ENCODE results near the gene FBXO42.

The FBXO42 gene

DNA sequence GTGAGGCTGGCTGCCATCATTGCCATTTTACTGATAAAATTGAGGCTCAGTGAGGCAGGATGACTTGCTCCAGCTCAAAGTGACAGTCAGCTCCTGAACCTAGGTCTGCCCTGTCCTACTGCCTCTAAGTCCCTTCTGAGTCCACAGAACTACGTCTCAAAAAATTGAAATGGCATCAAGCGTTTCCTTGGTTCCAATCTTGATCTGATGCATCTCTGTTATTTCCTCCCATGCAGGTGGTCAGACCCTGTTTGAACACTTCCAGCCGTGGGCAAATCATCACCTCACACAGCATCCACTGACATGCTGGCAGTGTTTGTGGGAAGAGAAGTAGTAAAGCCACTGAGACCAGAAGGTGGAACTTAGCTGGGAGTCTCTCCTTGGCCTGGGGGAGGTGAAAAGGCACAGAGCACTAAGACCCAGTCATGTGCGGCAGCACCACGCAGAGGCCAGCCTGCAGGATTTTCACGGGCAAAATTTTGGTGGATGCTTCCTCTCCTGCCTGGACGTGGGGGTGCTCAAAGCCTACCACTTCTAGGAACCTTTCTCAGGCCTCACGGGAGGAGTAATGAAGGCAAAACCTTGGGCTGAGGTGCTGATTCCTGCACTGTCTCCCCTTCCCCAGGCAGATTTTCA lies 107.5 kb downstream of the FBXO42 start:
- no peak for DNase-seq (ENCODE audit: extremely low read depth in 1 of 2, low read depth in 1 of 2)

DNA sequence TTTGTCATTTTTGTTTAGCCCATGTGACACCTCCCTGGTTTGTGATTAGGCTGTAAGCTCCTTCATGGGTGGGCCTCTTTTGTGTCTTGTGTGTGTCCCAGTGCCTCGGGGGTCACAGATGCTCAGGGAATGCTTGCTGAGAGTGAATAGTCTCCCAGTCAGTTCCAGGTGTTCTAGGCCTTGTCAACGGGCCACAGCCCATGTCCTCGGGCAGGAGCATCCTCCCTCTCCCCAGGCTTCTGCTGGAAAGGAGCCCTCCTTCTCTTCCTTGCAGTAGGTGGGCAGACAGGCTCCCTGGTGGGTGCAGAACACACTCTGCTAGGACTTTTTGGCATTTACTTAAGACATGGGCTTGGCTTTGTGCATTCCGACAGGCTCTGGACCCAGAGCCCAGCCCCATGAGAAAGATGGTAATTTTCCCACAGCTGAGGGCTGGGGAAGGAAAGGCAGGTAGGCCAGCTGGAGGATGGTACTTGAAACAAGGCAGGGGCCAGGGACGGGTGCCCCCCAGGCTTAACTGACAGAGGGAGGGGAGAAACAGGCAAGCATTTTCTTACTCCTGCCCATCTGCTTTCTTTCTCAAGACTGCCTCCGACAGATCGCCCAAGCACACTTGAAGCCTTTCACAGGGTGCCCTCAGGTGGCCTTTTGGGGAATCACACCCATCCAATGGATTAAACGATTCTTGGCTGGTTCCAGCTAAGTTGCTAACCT lies 108.2 kb downstream of the FBXO42 start:
- peak; percentile 27 to 40 for DNase-seq (ENCODE audit: extremely low read depth in 1 of 2, low read depth in 1 of 2)

DNA sequence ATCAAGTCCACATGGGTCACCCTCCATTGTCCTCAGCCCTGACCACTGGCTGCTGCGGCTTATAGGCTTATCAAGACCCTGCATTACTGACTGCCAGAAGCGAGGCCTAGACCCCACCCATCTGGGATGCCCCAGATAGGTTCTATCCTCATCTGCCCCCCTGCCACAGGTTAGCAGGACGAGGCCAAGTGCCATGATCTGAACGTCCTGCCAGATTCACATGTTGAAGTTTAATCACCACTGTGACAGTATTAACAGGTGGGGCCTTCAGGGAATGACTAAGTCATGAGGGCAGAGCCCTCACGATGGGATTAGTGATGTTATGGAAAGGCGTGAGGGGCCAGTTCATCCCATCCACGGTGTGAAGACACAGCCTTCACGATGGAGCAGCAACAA lies 109.1 kb downstream of the FBXO42 start:
- no peak for DNase-seq (ENCODE audit: extremely low read depth in 1 of 2, low read depth in 1 of 2)

DNA sequence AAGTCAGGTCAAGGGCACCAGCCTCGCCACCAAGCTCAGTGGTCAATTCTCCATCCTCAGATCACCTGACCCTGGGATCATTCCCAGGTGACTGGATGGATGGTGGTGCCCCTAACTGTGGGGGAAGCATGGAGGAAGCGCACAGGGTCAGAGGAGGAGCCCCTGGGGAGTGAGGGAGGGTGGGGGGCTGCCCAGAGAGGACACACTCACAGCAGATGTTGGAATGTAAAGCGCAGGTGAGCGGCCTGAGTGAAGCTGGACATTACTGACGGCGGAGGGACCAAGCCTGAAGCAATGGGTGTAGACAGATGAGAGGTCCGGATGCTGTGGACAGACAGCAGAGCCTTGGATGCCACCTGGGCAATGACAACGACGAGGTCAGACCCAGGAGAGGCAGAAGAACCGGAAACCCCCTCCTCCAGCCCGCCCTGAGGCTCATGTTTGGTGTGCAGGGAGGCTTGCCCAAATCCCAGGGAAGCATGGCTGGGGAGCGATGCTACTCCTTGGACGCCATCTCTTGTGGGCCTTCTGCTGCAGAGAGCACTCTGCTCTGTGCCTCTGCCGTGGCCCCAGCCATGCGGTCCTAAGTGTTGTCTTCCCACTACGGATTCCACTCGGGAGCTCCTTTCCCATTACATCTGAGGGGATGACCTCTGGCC lies 109.6 kb downstream of the FBXO42 start:
- DNase-seq (ENCODE audit: extremely low read depth in 1 of 2, low read depth in 1 of 2): no peak

DNA sequence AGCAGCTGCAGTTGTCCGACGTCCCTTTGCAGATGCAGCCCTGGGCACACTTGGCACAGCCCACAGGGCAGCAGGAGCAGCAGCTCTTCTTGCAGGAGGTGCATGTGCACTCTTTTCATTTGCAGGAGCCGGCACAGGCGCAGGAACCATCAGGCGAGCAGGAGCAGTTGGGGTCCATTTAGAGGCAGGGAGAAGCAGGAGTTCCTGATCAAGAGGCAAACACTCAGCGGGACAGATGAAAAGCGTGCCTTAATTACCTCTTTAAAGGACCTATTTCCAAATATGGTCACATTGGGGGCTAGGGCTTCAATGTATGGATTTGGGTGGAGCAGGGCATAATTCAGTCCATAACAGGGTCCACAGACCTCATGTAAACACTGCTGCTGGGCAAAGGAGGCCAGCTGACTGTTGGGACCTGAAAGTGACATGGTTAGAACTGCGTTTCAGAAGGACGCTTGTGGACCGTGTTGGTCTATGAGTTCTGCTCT lies 111.0 kb downstream of the FBXO42 start:
- DNase-seq (ENCODE audit: extremely low read depth in 1 of 2, low read depth in 1 of 2): no peak

DNA sequence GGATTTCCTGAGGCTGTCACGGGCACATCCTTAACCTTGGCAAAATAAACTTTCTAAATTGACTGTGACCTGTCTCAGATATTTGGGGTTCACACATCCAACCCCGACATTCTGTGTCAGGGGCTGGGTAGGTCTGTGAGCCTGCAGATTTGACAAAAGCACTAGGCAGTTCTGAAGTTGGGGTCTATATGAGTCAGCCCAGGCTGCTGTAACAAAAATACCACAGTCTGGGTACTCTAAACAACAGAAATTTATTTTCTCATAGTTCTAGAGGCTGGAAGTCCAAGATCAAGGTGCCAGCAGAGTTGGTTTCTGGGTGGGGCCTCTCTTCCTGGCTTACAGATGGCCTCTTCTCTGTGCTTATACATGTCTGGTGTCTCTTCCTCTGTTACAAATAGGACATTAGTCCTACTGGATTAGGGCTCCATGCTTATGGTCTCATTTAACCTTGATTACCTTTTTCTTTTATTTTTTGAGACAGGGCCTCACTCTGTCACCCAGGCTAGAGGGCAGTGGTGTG lies 112.2 kb downstream of the FBXO42 start:
- no peak for DNase-seq (ENCODE audit: extremely low read depth in 1 of 2, low read depth in 1 of 2)

DNA sequence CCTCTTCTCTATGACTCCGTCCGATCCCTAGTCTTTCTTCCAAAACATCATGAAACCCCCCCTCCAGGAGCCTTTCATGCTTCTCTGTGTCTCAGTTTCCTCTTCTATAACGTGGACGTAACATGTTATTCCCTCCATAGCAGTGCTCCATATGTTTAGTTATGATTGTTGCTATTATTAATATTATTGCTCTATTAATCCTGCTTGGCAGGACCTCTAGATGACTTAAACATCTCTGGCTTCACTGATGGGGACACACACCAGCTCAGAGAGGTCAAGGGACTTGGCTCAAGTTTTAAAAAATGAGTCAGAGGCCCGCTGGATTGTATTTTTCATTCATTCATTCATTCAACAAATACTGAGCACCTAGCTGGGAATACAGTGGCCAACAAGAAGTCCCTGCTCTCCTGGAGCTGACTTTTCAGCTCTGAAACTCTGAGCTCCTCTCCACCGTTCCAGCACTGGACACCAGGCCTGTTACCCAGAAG lies 114.9 kb downstream of the FBXO42 start:
- DNase-seq (ENCODE audit: extremely low read depth in 1 of 2, low read depth in 1 of 2): no peak

DNA sequence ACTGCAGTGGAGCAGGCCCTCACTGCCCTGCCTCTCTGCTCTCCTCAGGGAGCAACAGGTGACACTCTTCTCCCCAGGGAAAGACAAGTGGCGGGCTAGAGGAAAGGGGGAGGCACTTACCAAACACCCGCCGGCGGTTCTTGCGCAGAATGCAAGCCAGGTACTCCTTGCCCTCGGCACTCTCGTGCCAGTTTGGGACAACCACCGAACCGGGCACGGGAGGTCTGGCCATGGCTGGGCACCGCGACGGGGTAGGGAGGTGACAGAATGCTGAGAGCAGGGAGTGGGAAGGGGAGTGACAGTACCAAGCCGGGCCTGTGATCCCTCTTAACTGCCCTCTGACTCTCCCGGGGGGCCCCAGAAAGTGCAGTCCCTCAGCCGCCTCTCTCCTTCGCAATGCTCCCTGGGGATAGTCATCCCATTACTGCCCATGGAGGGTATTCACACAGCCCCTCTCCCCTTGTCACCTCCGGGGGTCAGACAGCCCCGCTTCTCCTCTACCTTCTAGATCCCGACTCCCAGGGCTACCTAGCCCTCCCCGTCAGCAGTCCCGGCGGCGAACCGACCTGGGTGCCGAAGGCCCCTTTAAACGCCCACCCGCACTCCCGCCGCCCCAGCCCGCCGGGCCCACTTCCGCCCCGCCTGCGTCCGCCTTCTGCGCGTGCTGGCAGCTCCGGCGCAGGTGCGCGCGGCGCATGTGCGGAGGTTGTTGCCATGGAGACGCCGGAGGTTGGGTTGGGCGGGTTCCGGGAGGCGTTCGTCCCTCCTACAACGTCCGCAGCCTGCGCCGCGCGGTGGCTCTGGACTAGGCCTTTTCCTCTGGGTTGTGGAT lies 115.6 kb downstream of the FBXO42 start, which contains the start of gene CPLANE2:
TSS of gene CPLANE2 (minus strand) at position 673 of the 832 bp plus-strand sequence. CDS start at position 232, 441 bp downstream.
- peak; percentile 92 to 94 for DNase-seq (ENCODE audit: extremely low read depth in 1 of 2, low read depth in 1 of 2)

DNA sequence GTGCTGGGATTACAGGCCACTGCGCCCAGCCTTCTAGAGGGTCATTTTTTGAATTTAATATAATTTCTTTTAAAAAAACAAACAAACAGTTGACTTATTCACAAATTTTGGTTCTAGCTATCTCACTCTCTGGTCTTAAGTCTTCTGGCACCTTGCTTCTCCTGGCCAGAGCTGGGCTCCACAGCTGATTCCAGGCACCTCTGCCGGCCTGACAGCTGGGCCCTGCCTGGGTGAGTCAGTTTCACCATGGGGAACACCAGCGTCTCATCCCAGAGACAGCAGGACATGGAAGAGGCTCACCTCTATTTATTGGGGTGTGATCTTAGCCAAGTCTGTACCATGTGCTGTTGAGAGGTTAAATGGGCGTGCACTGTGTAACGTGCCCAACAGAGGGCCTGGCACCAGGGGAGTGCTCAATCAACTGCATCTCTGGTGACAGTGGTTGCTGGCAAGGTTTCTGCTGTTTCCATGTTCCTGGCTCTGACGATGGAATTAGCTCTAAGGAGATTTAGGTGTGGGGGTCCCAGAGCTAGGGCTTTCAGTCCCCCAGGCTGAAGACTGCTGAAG lies 116.3 kb downstream of the FBXO42 start:
- DNase-seq (ENCODE audit: extremely low read depth in 1 of 2, low read depth in 1 of 2): no peak

DNA sequence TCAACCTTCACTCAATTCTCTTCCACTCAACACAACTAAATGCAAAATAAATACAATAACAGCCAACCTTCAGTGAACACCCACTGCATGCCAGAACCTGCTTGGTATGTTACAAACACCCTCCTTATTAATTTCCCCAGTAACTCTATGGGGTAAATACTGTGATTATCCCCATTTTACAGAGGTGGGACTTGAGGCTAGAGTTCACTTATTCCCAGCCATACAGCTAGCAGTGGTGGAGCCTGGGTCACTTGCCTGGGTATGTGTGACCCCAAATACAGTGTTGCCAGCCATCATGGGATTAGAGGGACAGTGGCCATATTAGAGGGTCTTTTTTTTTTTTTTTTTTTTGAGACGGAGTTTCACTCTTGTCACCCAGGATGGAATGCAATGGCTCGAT lies 116.9 kb downstream of the FBXO42 start:
- DNase-seq (ENCODE audit: extremely low read depth in 1 of 2, low read depth in 1 of 2): no peak

DNA sequence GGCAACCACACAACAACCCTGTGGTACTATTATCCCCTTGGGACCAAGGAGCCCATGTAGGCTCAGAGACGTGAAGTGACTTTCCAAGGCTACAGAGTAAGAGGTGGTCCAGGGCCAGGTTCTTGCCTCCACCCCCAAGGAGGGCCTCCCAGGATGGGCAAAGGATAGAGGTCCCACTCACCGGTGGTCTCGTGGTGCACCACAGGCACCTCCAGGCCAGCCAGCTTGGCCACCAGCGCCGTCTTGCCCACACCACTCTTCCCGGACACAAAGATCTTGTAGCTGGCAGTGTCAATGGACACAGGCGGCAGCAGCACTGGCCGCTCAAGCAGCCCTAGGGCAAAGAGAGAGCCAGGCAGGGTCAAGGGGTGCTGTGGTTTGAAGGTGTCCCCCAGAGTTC lies 118.8 kb downstream of the FBXO42 start:
- no peak for DNase-seq (ENCODE audit: extremely low read depth in 1 of 2, low read depth in 1 of 2)

DNA sequence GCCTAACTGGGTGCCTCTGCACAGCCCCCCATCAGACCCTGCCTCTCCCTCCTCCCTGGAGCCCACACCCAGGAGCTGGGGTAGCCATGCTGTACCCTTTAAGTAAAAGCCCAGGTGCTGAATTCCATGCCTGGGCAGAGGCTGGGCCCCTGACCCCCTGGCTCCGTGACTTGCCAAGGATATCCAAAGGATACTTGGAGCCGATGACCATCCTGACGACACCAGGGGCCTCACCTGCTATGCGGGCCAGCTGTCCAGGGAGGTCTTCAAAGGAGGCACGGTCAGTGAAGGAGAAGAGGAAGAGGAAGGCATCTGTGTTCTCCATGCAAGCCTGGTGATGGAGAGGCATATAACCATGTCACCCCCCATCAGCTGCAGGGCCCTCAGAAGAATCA lies 120.0 kb downstream of the FBXO42 start:
- no peak for DNase-seq (ENCODE audit: extremely low read depth in 1 of 2, low read depth in 1 of 2)

DNA sequence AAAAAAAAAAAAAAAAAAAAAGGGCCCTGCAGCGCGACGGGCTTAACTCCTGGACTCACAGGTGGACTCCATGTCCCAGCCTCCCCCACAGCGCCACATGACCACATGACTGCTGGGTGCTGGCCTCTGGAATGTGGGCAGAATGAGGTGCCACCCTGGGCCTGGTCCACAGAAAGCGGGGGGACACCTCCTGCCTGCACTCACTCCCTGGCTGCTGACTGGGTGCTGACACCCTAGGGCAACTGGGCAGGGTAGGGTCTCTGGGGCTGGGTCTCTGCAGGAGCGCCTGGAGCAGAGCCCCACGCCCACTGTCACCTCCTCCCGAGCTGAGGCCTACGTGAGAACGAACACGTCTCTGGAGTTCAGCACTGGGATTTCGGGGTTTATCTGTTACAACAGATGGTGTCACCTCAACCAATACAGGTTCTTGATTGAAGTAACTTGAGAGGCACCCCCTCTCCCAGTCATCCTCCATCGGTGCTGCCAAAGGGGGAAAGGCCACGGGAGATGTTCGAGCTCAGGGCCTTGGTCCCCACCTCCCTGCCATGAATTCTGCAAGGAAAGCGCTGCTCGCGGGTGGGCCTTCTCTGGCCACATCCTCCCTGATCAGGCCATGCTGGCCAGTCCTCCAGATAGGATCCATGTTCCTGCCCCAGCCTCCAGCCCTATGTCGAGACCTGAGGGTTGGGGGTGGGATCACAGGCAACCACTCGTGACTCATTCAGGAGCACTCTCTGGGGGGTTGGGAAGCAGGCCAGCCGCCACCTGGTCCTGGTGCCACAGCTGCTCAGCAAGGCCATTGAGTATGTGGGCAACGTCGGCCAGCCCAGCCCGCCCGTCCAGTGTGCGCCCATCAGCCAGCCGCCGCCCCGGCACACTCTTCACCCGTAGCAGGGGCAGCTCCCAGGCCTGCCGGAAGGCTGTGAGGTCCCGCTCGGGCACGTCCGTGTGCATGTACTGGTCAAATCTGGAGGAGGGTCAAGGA lies 120.7 kb downstream of the FBXO42 start:
- DNase-seq (ENCODE audit: extremely low read depth in 1 of 2, low read depth in 1 of 2): no peak

DNA sequence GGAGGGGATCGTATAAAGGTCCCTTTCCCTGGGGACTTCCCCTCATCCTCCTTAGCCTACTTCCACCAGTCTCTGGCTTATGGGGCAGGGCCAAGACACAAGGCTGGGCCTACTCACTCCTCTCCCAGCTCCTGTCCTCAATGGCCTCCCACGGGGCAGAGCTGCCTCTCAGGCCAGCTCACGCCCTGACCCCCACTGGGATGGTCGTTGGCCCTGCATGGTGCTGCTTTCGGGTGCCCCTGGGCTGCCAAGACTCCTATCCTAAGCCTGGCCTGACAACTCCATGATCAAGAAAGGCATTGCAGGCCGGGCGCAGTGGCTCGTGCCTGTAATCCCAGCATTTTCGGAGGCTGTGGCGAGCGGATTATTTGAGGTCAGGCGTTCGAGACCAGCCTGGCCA lies 121.5 kb downstream of the FBXO42 start:
- DNase-seq (ENCODE audit: extremely low read depth in 1 of 2, low read depth in 1 of 2): no peak

DNA sequence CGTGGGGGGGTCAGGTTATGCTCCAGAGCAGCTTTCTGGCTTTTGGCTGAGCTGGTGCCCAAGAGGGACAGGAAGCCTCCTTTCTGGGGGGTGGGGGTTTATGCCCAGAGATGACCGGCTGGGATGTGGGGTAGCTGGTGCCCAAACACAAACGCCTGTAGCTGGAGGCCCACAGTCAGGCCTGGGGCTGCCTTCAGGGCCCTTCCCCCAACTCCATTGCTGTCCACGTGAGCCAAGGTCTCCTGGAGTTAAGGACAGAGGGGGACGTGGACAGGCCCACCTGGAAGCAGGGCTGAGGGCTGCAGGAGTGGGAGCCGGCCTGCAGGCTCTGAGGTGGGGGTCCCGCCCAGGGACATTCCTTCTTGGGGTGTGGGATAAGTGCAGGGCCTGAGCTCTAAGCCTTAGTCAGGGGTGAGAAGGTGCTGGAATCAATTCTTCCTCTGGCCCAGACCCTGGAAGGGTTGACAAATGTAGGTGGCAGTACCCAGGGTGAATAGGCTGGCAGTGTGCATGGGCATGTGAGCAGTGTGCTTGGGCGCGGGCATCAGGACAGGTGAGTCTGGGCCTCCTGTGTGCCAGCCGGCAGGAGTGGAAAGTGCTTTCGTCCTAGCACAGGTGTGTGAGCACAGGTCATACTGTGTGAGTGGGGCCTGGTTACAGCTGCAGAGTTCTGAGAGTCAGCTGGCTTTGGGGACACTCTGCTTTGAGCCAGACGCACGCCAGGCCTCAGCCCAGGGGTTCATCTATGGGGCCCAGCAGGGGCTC lies 122.1 kb downstream of the FBXO42 start:
- no peak for DNase-seq (ENCODE audit: extremely low read depth in 1 of 2, low read depth in 1 of 2)

DNA sequence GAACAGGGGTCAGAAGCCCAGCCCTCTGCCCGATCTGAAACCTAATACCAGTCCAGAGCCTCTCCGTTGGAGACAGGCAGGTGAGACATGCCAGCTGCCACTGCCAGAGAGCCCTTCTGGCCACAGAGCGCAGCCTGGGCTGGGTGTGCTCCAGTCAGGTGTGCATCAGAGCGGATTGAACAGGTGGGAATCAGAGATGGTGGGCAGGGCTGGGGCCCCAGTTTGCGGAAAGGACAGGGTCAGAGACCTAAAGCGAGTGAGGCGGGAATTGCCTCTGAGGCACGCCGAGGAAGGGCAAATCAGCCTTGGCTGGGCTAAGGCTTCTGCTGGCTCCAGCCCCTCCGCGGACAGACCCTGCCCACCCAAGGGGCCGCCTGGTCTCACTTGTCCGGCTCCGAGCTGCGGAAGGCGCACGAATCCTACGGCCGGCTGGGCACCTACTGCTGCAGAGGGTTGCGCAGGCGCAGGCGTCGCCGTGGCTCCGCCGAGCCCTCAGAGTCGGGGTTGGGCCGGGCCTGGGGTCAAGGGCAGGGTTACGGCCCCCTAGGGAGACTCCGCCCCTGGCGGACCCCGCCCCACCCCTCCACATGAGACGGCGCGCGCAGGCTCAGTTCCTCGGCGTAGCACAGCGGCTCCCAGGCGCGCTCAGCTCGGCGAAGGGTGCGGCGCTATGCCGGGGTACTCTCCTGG lies 125.6 kb downstream of the FBXO42 start:
- no peak for DNase-seq (ENCODE audit: extremely low read depth in 1 of 2, low read depth in 1 of 2)

DNA sequence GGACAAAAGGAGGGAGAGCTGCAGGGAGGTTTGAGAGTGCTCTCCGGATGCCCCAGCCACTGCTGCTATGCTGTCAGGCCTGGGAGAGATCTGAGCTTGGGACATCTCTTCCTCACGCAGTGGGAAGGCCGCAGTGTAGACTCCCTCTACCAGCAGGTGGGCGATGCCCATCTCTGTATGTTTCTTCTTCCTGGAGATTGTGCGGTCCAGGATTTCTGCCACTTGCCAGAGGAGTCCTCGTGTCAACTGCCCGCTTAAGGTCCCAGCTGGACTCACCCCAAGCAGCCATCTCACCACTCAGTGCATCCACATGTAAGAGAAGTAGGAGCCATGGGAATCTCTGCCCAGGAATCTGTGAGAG lies 126.2 kb downstream of the FBXO42 start:
- DNase-seq (ENCODE audit: extremely low read depth in 1 of 2, low read depth in 1 of 2): no peak

DNA sequence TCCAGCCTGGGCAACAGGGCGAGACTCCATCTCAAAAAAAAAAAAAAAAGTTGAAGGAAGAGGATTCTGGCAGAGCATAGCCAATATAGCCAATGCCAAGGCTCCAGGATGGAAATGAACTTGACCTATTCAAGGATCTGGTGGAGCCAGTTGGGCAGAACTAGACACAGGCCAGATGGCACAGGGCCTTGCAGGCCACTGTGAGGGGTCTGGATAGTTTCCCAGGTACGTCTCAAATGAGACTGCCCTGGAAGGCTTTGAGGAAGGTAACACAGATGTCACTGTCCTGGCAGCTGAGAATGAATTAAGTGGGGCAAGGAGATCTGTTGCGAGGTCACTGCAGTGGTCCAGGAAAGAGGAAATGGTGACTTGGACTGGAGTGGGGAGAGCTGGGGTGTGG lies 127.8 kb downstream of the FBXO42 start:
- no peak for DNase-seq (ENCODE audit: extremely low read depth in 1 of 2, low read depth in 1 of 2)
